HG03442 (cell line): ENCODE results near the gene SLC7A1.

ENCODE experiments used
- ATAC-seq: cut with Tn5 transposase; IDR thresholded peaks from one replicate; pipeline ENCODE4 v1.9.1; 2021; ENCODE audit warnings: mild to moderate bottlenecking, moderate library complexity; ENCODE audit not compliant: unreplicated experiment

The SLC7A1 gene

GRCh38 chr13:29534083-29534482, 61.4 kb downstream of the SLC7A1 start:
- no peak for ATAC-seq

GRCh38 chr13:29532821-29533220, 62.7 kb downstream of the SLC7A1 start:
- ATAC-seq, result no peak

- ATAC-seq, result no peak
These were observed 63.4 kb downstream of the SLC7A1 start for GRCh38 chr13:29532116-29532515.

GRCh38 chr13:29530901-29531300, 64.6 kb downstream of the SLC7A1 start:
- ATAC-seq, result no peak

GRCh38 chr13:29529754-29530153, 65.7 kb downstream of the SLC7A1 start:
- ATAC-seq, result no peak

- no peak for ATAC-seq
These were observed 67.6 kb downstream of the SLC7A1 start for GRCh38 chr13:29527916-29528315.

GRCh38 chr13:29527511-29527910, 68.0 kb downstream of the SLC7A1 start:
- ATAC-seq, result no peak

- no peak for ATAC-seq
These were observed 68.7 kb downstream of the SLC7A1 start for GRCh38 chr13:29526741-29527140.

GRCh38 chr13:29525757-29526156, 69.7 kb downstream of the SLC7A1 start:
- no peak for ATAC-seq

- no peak for ATAC-seq
These were observed 70.8 kb downstream of the SLC7A1 start for GRCh38 chr13:29524641-29525040.

GRCh38 chr13:29524176-29524575, 71.3 kb downstream of the SLC7A1 start:
- ATAC-seq, result no peak

GRCh38 chr13:29523199-29523961, 72.1 kb downstream of the SLC7A1 start:
- ATAC-seq, result no peak

GRCh38 chr13:29522044-29522685, 73.3 kb downstream of the SLC7A1 start:
- ATAC-seq, result no peak

GRCh38 chr13:29521336-29521735, 74.2 kb downstream of the SLC7A1 start:
- no peak for ATAC-seq

GRCh38 chr13:29520671-29521070, 74.8 kb downstream of the SLC7A1 start:
- ATAC-seq, result no peak

- no peak for ATAC-seq
These were observed 75.6 kb downstream of the SLC7A1 start for GRCh38 chr13:29519921-29520320.

GRCh38 chr13:29516880-29517279, 78.6 kb downstream of the SLC7A1 start:
- no peak for ATAC-seq

GRCh38 chr13:29516012-29516411, 79.5 kb downstream of the SLC7A1 start:
- ATAC-seq, result no peak

- ATAC-seq, result no peak
These were observed 80.1 kb downstream of the SLC7A1 start for GRCh38 chr13:29515372-29515771.

GRCh38 chr13:29514720-29515310, 80.7 kb downstream of the SLC7A1 start:
- ATAC-seq, result no peak

- no peak for ATAC-seq
These were observed 81.3 kb downstream of the SLC7A1 start for GRCh38 chr13:29513981-29514719.
